Measurements from ENCODE around the gene EIF2B2.

EIF2B2 gene

GRCh38 chr14:75023108-75023507 is 20.4 kb downstream of the EIF2B2 start:
- Histone ChIP-seq H3K36me3 (ENCODE audit: insufficient read depth, low read length) (peaks cover 59% of the 10 kb centered on the region), H3K27ac (ENCODE audit: low read depth, low read length) (no peak overlapping the region), H3K4me3 (ENCODE audit: low read length) (no peak overlapping the region), H3K9me3 (ENCODE audit: insufficient read depth, low read depth, low read length) (no peaks in the 10 kb centered on the region), H3K9ac (ENCODE audit: low read depth, low read length) (no peak overlapping the region), H3K27me3 (ENCODE audit: insufficient read depth, low read length) (no peaks in the 10 kb centered on the region), H3K4me1 (ENCODE audit: insufficient read depth, low read length) (no peaks in the 10 kb centered on the region)
- WGBS = 100% methylated on average over 1 of the region's 1 CpG

- Histone ChIP-seq H3K9ac (ENCODE audit: low read depth, low read length) (no peak overlapping the region), H3K4me3 (ENCODE audit: low read length) (no peak overlapping the region), H3K9me3 (ENCODE audit: insufficient read depth, low read depth, low read length) (no peaks in the 10 kb centered on the region), H3K27me3 (ENCODE audit: insufficient read depth, low read length) (no peaks in the 10 kb centered on the region), H3K36me3 (ENCODE audit: insufficient read depth, low read length) (peaks cover 53% of the 10 kb centered on the region), H3K27ac (ENCODE audit: low read depth, low read length) (no peak overlapping the region), H3K4me1 (ENCODE audit: insufficient read depth, low read length) (no peaks in the 10 kb centered on the region)
- WGBS = 86% methylated on average over 4 of the region's 4 CpGs
Measured at GRCh38 chr14:75025082-75025481, 22.4 kb downstream of the EIF2B2 start.

DNA sequence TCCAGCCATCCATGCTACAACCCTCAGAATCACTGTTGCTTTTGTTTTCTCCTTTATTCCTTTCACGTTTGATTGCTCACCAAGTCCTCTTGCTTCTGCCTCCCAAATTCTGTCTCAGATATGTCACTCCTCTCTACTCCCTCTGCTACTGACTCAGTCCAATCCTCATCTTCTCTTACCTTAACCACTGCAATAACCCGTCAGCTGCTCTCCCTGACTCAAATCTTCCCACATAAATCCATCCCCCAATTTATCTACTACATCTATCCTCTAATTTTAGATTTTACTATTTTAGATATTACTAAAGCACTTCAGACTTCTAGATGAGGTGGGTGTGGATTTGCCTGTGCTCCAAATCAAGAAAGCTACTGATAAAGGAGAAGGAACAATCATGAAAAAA is 23.2 kb downstream of the EIF2B2 start:
- Histone ChIP-seq H3K4me3 (ENCODE audit: low read length) (no peak overlapping the region), H3K9me3 (ENCODE audit: insufficient read depth, low read depth, low read length) (no peaks in the 10 kb centered on the region), H3K27me3 (ENCODE audit: insufficient read depth, low read length) (no peaks in the 10 kb centered on the region), H3K4me1 (ENCODE audit: insufficient read depth, low read length) (no peaks in the 10 kb centered on the region), H3K36me3 (ENCODE audit: insufficient read depth, low read length) (peaks cover 55% of the 10 kb centered on the region), H3K9ac (ENCODE audit: low read depth, low read length) (no peak overlapping the region), H3K27ac (ENCODE audit: low read depth, low read length) (no peak overlapping the region)
- WGBS = 91% methylated on average over 2 of the region's 2 CpGs

DNA sequence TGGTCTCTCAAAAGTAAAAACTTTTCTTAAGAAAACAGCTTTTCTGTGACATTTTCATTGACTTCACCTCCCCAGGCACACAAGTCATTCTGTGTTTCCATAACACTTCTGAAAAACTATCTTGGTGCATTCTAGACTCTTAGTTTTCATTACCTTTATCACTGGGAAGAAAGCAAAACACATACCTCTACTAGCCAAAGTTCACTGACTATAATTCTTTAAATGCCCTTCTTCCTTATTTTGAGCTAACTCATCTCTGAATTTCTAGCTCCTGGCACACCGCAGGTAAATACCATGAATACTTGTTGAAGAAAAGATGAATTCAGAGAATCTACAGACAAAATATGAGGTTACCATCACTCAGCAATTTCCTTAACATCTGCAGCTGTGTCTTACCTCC is 27.4 kb downstream of the EIF2B2 start:
- Histone ChIP-seq H3K9me3 (ENCODE audit: insufficient read depth, low read depth, low read length) (no peaks in the 10 kb centered on the region), H3K4me3 (ENCODE audit: low read length) (no peak overlapping the region), H3K4me1 (ENCODE audit: insufficient read depth, low read length) (no peaks in the 10 kb centered on the region), H3K27ac (ENCODE audit: low read depth, low read length) (no peak overlapping the region), H3K9ac (ENCODE audit: low read depth, low read length) (no peak overlapping the region), H3K27me3 (ENCODE audit: insufficient read depth, low read length) (no peaks in the 10 kb centered on the region), H3K36me3 (ENCODE audit: insufficient read depth, low read length) (peaks cover 60% of the 10 kb centered on the region)
- 0% methylated on average over 1 of the region's 1 CpG for WGBS

GRCh38 chr14:75032939-75033338 is 30.2 kb downstream of the EIF2B2 start:
- Histone ChIP-seq H3K4me1 (ENCODE audit: insufficient read depth, low read length) (no peaks in the 10 kb centered on the region), H3K9ac (ENCODE audit: low read depth, low read length) (no peak overlapping the region)
- WGBS = 98% methylated on average over 2 of the region's 2 CpGs

GRCh38 chr14:75040507-75040906 is 37.8 kb downstream of the EIF2B2 start:
- peaks cover 45% of the 10 kb centered on the region for H3K36me3 ChIP-seq (ENCODE audit: insufficient read depth, low read length)
- no peak overlapping the region for H3K27ac ChIP-seq (ENCODE audit: low read depth, low read length)

More at GRCh38 chr14:75032939-75033338, 30.2 kb downstream of the EIF2B2 start:
- H3K27me3 ChIP-seq (ENCODE audit: insufficient read depth, low read length) = no peaks in the 10 kb centered on the region
- peaks cover 61% of the 10 kb centered on the region for H3K36me3 ChIP-seq (ENCODE audit: insufficient read depth, low read length)
- H3K27ac ChIP-seq (ENCODE audit: low read depth, low read length) = no peak overlapping the region
- no peaks in the 10 kb centered on the region for H3K9me3 ChIP-seq (ENCODE audit: insufficient read depth, low read depth, low read length)
- no peak overlapping the region for H3K4me3 ChIP-seq (ENCODE audit: low read length)

DNA sequence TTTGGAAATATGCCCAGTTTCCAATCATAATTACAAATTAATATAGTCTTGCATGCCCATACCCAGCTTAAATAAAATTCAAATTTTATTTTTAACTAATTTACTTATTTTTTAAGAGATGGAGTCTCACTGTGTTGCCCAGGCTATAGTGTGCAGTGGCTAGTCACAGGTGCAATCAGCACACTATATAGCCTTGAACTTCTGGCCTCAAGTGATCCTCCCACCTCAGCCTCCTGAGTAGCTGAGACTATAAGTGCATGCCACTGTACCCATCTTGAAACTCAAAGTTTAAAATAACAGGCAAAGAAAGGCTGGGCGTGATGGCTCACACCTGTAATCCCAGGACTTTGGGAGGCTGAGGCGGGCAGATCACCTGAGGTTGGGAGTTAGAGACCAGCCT is 38.2 kb downstream of the EIF2B2 start:
- peaks cover 45% of the 10 kb centered on the region for H3K36me3 ChIP-seq (ENCODE audit: insufficient read depth, low read length)
- WGBS = 92% methylated on average over 2 of the region's 2 CpGs
- H3K27ac ChIP-seq (ENCODE audit: low read depth, low read length) = no peak overlapping the region
- H3K9ac ChIP-seq (ENCODE audit: low read depth, low read length) = no peak overlapping the region
- H3K4me1 ChIP-seq (ENCODE audit: insufficient read depth, low read length) = no peaks in the 10 kb centered on the region
- H3K9me3 ChIP-seq (ENCODE audit: insufficient read depth, low read depth, low read length) = no peaks in the 10 kb centered on the region
- no peak overlapping the region for H3K4me3 ChIP-seq (ENCODE audit: low read length)
- H3K27me3 ChIP-seq (ENCODE audit: insufficient read depth, low read length) = no peaks in the 10 kb centered on the region

More at GRCh38 chr14:75040507-75040906, 37.8 kb downstream of the EIF2B2 start:
- H3K27me3 ChIP-seq (ENCODE audit: insufficient read depth, low read length) = no peaks in the 10 kb centered on the region
- no peaks in the 10 kb centered on the region for H3K9me3 ChIP-seq (ENCODE audit: insufficient read depth, low read depth, low read length)
- H3K4me1 ChIP-seq (ENCODE audit: insufficient read depth, low read length) = no peaks in the 10 kb centered on the region
- no peak overlapping the region for H3K4me3 ChIP-seq (ENCODE audit: low read length)
- 100% methylated on average over 1 of the region's 1 CpG for WGBS
- H3K9ac ChIP-seq (ENCODE audit: low read depth, low read length) = no peak overlapping the region

- H3K36me3 ChIP-seq (ENCODE audit: insufficient read depth, low read length) = peaks cover 44% of the 10 kb centered on the region
- 95% methylated on average over 4 of the region's 4 CpGs for WGBS
- no peaks in the 10 kb centered on the region for H3K4me1 ChIP-seq (ENCODE audit: insufficient read depth, low read length)
- H3K4me3 ChIP-seq (ENCODE audit: low read length) = no peak overlapping the region
- no peaks in the 10 kb centered on the region for H3K9me3 ChIP-seq (ENCODE audit: insufficient read depth, low read depth, low read length)
- no peak overlapping the region for H3K9ac ChIP-seq (ENCODE audit: low read depth, low read length)
- no peak overlapping the region for H3K27ac ChIP-seq (ENCODE audit: low read depth, low read length)
- H3K27me3 ChIP-seq (ENCODE audit: insufficient read depth, low read length) = no peaks in the 10 kb centered on the region
Measured at GRCh38 chr14:75041613-75042012, 38.9 kb downstream of the EIF2B2 start.

- no peak overlapping the region for H3K27ac ChIP-seq (ENCODE audit: low read depth, low read length)
Measured at GRCh38 chr14:75042035-75042434, 39.3 kb downstream of the EIF2B2 start.

DNA sequence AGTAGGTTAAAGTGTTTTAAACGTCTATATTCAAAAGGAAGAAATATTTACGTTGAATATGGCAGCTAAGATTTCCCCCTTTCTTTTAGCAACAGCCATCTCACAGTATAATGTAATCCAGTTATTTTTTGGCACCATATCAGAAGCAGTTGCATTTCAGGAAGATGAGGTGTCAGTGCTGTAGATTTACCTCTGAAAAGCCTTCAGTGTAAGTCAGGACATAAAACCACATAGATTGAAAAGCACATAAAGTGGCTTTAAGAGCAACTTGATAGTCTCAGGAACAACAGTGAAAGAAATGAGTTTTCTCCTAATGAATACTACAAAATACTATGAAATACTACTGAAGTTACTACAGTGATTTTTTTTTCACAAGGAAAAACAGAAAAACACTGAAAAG is 41.6 kb downstream of the EIF2B2 start:
- no peaks in the 10 kb centered on the region for H3K4me1 ChIP-seq (ENCODE audit: insufficient read depth, low read length)
- no peak overlapping the region for H3K27ac ChIP-seq (ENCODE audit: low read depth, low read length)
- no CpG with 5 or more reads among the region's 2 CpGs for WGBS
- peaks cover 25% of the 10 kb centered on the region for H3K36me3 ChIP-seq (ENCODE audit: insufficient read depth, low read length)
- no peaks in the 10 kb centered on the region for H3K27me3 ChIP-seq (ENCODE audit: insufficient read depth, low read length)
- H3K4me3 ChIP-seq (ENCODE audit: low read length) = no peak overlapping the region
- no peak overlapping the region for H3K9ac ChIP-seq (ENCODE audit: low read depth, low read length)
- no peaks in the 10 kb centered on the region for H3K9me3 ChIP-seq (ENCODE audit: insufficient read depth, low read depth, low read length)

More at GRCh38 chr14:75042035-75042434, 39.3 kb downstream of the EIF2B2 start:
- H3K4me1 ChIP-seq (ENCODE audit: insufficient read depth, low read length) = no peaks in the 10 kb centered on the region
- no peak overlapping the region for H3K4me3 ChIP-seq (ENCODE audit: low read length)
- H3K9ac ChIP-seq (ENCODE audit: low read depth, low read length) = no peak overlapping the region
- peaks cover 41% of the 10 kb centered on the region for H3K36me3 ChIP-seq (ENCODE audit: insufficient read depth, low read length)
- no peaks in the 10 kb centered on the region for H3K9me3 ChIP-seq (ENCODE audit: insufficient read depth, low read depth, low read length)
- no peaks in the 10 kb centered on the region for H3K27me3 ChIP-seq (ENCODE audit: insufficient read depth, low read length)
- 94% methylated on average over 5 of the region's 6 CpGs for WGBS

DNA sequence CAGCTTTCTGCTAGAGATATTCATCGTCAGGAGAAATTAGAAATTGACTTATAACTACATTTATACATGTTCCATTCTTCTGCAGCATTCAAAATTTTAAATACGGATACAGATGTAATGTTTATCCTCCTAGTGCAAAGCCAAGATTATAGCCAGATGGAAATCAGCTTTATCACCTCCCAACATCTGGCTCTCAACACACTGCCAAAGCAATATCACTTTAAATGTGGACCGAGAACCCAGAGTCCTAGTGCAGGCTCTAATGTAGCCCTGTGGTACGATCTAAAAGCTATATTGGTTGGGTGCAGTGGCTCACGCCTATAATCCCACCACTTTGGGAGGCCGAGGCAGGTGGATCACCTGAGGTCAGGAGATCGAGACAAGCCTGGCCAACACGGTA is 42.0 kb downstream of the EIF2B2 start:
- Histone ChIP-seq H3K27me3 (ENCODE audit: insufficient read depth, low read length) (no peaks in the 10 kb centered on the region), H3K4me1 (ENCODE audit: insufficient read depth, low read length) (no peaks in the 10 kb centered on the region), H3K36me3 (ENCODE audit: insufficient read depth, low read length) (peaks cover 22% of the 10 kb centered on the region), H3K9ac (ENCODE audit: low read depth, low read length) (no peak overlapping the region), H3K27ac (ENCODE audit: low read depth, low read length) (no peak overlapping the region), H3K9me3 (ENCODE audit: insufficient read depth, low read depth, low read length) (no peaks in the 10 kb centered on the region), H3K4me3 (ENCODE audit: low read length) (no peak overlapping the region)
- 99% methylated on average over 8 of the region's 8 CpGs for WGBS

- no peaks in the 10 kb centered on the region for H3K9me3 ChIP-seq (ENCODE audit: insufficient read depth, low read depth, low read length)
- H3K36me3 ChIP-seq (ENCODE audit: insufficient read depth, low read length) = peaks cover 15% of the 10 kb centered on the region
- no peak overlapping the region for H3K27ac ChIP-seq (ENCODE audit: low read depth, low read length)
- no peak overlapping the region for H3K9ac ChIP-seq (ENCODE audit: low read depth, low read length)
- no peaks in the 10 kb centered on the region for H3K4me1 ChIP-seq (ENCODE audit: insufficient read depth, low read length)
- H3K27me3 ChIP-seq (ENCODE audit: insufficient read depth, low read length) = no peaks in the 10 kb centered on the region
- 93% methylated on average over 5 of the region's 5 CpGs for WGBS
- no peak overlapping the region for H3K4me3 ChIP-seq (ENCODE audit: low read length)
Measured at GRCh38 chr14:75046275-75046674, 43.6 kb downstream of the EIF2B2 start.

Measured in HUES64 (cell line).